Erythroblast (primary cell): ENCODE measurements around the gene CYP1A2.

Source experiments
- GATA1 ChIP-seq: IDR thresholded peaks from 2 replicates; pipeline ENCODE4 v1.6.1; 2011; ENCODE audit warnings: low read depth, mild to moderate bottlenecking, control low read depth, low read length, moderate library complexity
- POLR2A ChIP-seq: IDR thresholded peaks from 2 replicates; pipeline ENCODE4 v1.6.1; 2011; ENCODE audit warnings: mild to moderate bottlenecking, low read length

DNA sequence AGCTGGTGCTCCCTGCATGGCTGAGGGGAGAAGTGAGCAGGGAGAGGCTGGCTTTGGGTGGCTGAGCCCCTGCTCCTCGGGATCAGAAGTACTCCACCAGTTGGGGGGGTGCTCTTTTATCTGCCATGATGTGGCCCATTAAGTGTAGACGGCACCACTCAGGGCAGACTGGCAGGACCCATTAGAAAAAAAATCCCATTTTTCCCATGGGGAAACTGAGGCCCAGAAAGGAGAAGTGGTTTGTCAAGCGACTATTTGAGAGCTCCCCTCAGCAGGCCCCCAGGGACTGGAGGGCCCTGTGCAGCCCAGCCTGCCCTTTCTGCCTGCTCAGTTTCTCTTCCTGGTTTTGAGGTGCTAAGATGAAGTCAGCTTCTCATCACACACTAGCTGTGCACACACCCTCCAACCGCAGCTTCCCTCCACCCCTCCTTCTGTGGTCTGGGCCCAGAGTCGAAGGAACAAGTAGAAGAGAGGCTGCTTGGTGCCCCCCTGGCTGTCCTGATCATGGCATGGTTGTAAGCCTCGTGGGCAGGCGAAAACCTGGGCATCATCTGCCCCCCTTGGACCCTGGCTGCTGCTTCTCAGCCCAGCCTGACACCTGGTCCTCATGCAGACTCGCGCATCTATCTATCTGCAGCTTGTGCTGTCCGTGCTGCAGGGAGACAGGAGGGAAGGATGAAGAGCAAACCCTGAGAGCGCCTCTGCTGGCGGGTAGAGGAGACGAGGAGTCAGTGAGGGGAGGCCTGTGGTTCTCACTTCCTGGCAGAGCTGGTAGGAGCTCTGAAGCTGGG lies 38.8 kb downstream of the CYP1A2 start:
- TF ChIP-seq POLR2A (peak; percentile 38), GATA1 (no peak)
